Measurements from ENCODE around the gene GARRE1.

GARRE1 gene

DNA sequence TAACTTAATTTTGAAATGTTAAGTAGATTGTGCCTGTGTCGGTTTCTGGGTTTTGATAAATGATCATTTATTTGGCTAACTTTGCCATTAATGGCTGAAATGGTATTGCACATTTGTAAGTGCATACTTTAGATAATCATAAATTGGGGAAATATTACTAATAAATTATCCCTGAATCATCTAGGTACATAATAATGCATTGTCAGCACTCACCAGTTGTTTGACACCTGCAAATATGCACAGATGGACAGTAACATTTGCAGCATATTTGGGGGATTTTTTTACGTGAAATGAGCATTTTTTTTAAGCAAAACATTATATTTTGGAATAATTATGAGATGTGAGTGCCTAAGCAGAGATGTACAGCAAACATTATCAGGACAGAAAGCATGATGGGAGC is 41.1 kb upstream of the GARRE1 start:
- no peak overlapping the region for H3K27ac ChIP-seq (ENCODE audit: low read length)
- no peaks in the 10 kb centered on the region; the same call in 1 of the 2 replicates for H3K79me2 ChIP-seq (ENCODE audit: insufficient read depth, low read length)
- no peak overlapping the region for H2AFZ ChIP-seq (ENCODE audit: low read depth, low read length)
- TF ChIP-seq EZH2 (IDR thresholded peaks at IDR 0.05; ENCODE audit: borderline replicate concordance, low read depth, low read length, severe bottlenecking), result no peak
- TF ChIP-seq, protein P1, sequence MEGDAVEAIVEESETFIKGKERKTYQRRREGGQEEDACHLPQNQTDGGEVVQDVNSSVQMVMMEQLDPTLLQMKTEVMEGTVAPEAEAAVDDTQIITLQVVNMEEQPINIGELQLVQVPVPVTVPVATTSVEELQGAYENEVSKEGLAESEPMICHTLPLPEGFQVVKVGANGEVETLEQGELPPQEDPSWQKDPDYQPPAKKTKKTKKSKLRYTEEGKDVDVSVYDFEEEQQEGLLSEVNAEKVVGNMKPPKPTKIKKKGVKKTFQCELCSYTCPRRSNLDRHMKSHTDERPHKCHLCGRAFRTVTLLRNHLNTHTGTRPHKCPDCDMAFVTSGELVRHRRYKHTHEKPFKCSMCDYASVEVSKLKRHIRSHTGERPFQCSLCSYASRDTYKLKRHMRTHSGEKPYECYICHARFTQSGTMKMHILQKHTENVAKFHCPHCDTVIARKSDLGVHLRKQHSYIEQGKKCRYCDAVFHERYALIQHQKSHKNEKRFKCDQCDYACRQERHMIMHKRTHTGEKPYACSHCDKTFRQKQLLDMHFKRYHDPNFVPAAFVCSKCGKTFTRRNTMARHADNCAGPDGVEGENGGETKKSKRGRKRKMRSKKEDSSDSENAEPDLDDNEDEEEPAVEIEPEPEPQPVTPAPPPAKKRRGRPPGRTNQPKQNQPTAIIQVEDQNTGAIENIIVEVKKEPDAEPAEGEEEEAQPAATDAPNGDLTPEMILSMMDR (IDR thresholded peaks at IDR 0.05; ENCODE audit: borderline replicate concordance, extremely low read depth, low read length, poor library complexity, severe bottlenecking), result no peak
- DNase-seq, result no peak
- no peaks in the 10 kb centered on the region for H3K9me3 ChIP-seq (ENCODE audit: insufficient read depth, low read length, severe bottlenecking)
- no peak overlapping the region for H3K4me2 ChIP-seq (ENCODE audit: insufficient read depth, low read length)
- peaks cover 12% of the 10 kb centered on the region for H3K4me1 ChIP-seq (ENCODE audit: insufficient read depth, low read length)
- H3K9ac ChIP-seq (ENCODE audit: low read depth, low read length), result no peak overlapping the region
- H3K27me3 ChIP-seq (ENCODE audit: insufficient read depth, low read length, poor library complexity), result no peaks in the 10 kb centered on the region
- ATAC-seq (ENCODE audit: insufficient read depth, low read depth), result no peak
- H4K20me1 ChIP-seq (ENCODE audit: insufficient read depth, low read length), result peaks cover 41% of the 10 kb centered on the region
- peaks cover 78% of the 10 kb centered on the region for H3K36me3 ChIP-seq (ENCODE audit: insufficient read depth, low read length)
- H3K4me3 ChIP-seq (ENCODE audit: low read depth in 1 of 2, low read length in 2 of 2), result no peak overlapping the region

DNA sequence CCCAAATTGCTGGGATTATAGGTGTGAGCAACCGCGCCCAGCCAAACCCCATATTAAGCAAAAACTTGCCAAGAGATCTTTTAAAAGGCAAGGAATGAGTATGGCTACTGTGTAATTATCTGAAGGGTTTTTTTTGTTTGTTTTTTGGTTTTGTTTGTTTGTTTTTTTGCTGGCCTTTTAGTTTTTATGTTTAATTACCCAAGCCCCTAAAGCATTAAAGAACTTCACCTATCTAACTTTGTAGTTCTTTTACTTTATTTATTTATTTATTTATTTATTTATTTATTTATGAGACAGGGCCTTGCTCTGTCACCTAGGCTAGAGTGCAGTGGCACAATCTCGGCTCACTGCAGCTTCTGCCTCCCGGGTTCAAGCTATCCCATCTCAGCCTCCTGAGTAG is 40.3 kb upstream of the GARRE1 start:
- H3K4me2 ChIP-seq (ENCODE audit: insufficient read depth, low read length), result no peak overlapping the region
- no peak overlapping the region for H3K27ac ChIP-seq (ENCODE audit: low read length)
- ATAC-seq (ENCODE audit: insufficient read depth, low read depth), result no peak
- H4K20me1 ChIP-seq (ENCODE audit: insufficient read depth, low read length), result peaks cover 42% of the 10 kb centered on the region
- H3K4me3 ChIP-seq (ENCODE audit: low read depth in 1 of 2, low read length in 2 of 2), result no peak overlapping the region
- peaks cover 75% of the 10 kb centered on the region for H3K36me3 ChIP-seq (ENCODE audit: insufficient read depth, low read length)
- no peaks in the 10 kb centered on the region for H3K9me3 ChIP-seq (ENCODE audit: insufficient read depth, low read length, severe bottlenecking)
- no peak for TF ChIP-seq EZH2 (IDR thresholded peaks at IDR 0.05; ENCODE audit: borderline replicate concordance, low read depth, low read length, severe bottlenecking)
- TF ChIP-seq, protein P1 (IDR thresholded peaks at IDR 0.05; ENCODE audit: borderline replicate concordance, extremely low read depth, low read length, poor library complexity, severe bottlenecking), result no peak
- no peaks in the 10 kb centered on the region for H3K79me2 ChIP-seq (ENCODE audit: insufficient read depth, low read length)
- no peak overlapping the region for H3K9ac ChIP-seq (ENCODE audit: low read depth, low read length)
- H3K4me1 ChIP-seq (ENCODE audit: insufficient read depth, low read length), result peaks cover 19% of the 10 kb centered on the region
- no peak overlapping the region for H2AFZ ChIP-seq (ENCODE audit: low read depth, low read length)
- no peaks in the 10 kb centered on the region for H3K27me3 ChIP-seq (ENCODE audit: insufficient read depth, low read length, poor library complexity)
- no peak for DNase-seq

DNA sequence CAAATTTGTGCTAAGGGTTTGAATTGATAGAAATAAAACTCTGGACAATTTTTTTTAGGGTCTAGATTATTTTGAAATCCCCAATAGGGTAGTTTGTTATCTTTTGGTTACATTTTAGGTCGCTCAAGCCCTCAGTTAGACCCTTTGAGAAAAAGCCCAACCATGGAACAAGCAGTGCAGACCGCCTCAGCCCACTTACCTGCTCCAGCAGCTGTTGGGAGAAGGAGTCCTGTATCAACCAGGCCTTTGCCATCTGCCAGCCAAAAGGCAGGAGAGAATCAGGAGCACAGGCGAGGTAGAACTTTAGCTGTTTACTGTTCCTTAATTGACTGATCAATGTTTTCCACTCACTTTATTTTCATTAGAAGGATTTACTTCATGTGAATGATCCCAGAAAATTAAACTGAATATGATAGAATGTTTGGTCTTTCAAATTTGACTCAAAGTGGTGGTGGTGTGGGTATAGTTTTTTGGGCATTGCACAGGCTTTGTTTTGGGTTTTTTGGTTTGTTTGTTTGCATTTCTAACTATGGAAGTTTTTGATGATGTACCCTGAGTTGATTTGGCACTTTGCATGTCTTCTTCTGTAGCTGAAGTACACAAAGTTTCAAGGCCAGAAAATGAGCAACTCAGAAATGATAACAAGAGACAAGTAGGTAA is 39.2 kb upstream of the GARRE1 start:
- Histone ChIP-seq H3K4me3 (ENCODE audit: low read depth in 1 of 2, low read length in 2 of 2) (no peak overlapping the region), H3K79me2 (ENCODE audit: insufficient read depth, low read length) (no peaks in the 10 kb centered on the region), H3K27ac (ENCODE audit: low read length) (no peak overlapping the region), H3K4me2 (ENCODE audit: insufficient read depth, low read length) (no peak overlapping the region), H3K9ac (ENCODE audit: low read depth, low read length) (no peak overlapping the region), H3K27me3 (ENCODE audit: insufficient read depth, low read length, poor library complexity) (no peaks in the 10 kb centered on the region), H2AFZ (ENCODE audit: low read depth, low read length) (no peak overlapping the region), H3K36me3 (ENCODE audit: insufficient read depth, low read length) (peaks cover 75% of the 10 kb centered on the region), H3K4me1 (ENCODE audit: insufficient read depth, low read length) (peaks cover 19% of the 10 kb centered on the region), H3K9me3 (ENCODE audit: insufficient read depth, low read length, severe bottlenecking) (no peaks in the 10 kb centered on the region), H4K20me1 (ENCODE audit: insufficient read depth, low read length) (peaks cover 52% of the 10 kb centered on the region)
- TF ChIP-seq, protein P1 (IDR thresholded peaks at IDR 0.05; ENCODE audit: borderline replicate concordance, extremely low read depth, low read length, poor library complexity, severe bottlenecking), result no peak
- TF ChIP-seq EZH2 (IDR thresholded peaks at IDR 0.05; ENCODE audit: borderline replicate concordance, low read depth, low read length, severe bottlenecking), result no peak
- no peak for DNase-seq
- ATAC-seq (ENCODE audit: insufficient read depth, low read depth), result no peak
